Left ventricle myocardium inferior (tissue), 1 donor: ENCODE data around the gene VEZT. TPM values are rescaled to one million over a fixed set of nuclear protein-coding genes. Genes with fewer than 3 reads are reported as not detected.

Source experiments
- DNase-seq: peaks from one replicate; pipeline ENCODE4 v3.0.0-alpha.2; 2020
- H3K27ac ChIP-seq: fragments of 200-600 bp; replicated peaks from 2 replicates; pipeline ENCODE4 v1.8.0; 2021
- H3K27me3 ChIP-seq: fragments of 200-600 bp; 2 replicates; pipeline ENCODE4 v1.8.0; 2021; ENCODE audit warnings: low read depth
- H3K36me3 ChIP-seq: fragments of 200-600 bp; 2 replicates; pipeline ENCODE4 v1.8.0; 2021
- H3K4me1 ChIP-seq: fragments of 200-600 bp; 2 replicates; pipeline ENCODE4 v1.8.0; 2021
- H3K4me3 ChIP-seq: fragments of 200-600 bp; 2 replicates; pipeline ENCODE4 v1.8.0; 2021; ENCODE audit warnings: mild to moderate bottlenecking, moderate library complexity
- H3K9me3 ChIP-seq: fragments of 200-600 bp; replicated peaks from 2 replicates; pipeline ENCODE4 v1.8.0; 2021
- CTCF ChIP-seq: fragments of 200-600 bp; IDR thresholded peaks from 2 replicates; pipeline ENCODE4 v1.8.0; 2021; ENCODE audit warnings: antibody characterized with exemption, mild to moderate bottlenecking, borderline replicate concordance
- intact Hi-C: fragments of 100-400 bp; cut with micrococcal nuclease; formaldehyde crosslinking; loops from one replicate; pipeline ENCODE4 v1.11.0; 2022
- total RNA-seq: library from RNA; stranded (reverse); fragmentation: NEBNext Ultra II Directional; extraction: Animal tissue kit (Norgen Biotek cat#: 25700); gene quantifications from one replicate; pipeline ENCODE4 v1.2.1, GENCODE V29; 2021
- donor health status: DM: no; HTN: yes; CAD: no; lungs with severe emphysema.

Gene VEZT
- total RNA-seq, 1 donor from 2014 or later, result 66.1 TPM

GRCh38 chr12:95185072-95185471 is 32.5 kb upstream of the VEZT start:
- H3K36me3 ChIP-seq, result no peaks in the 10 kb centered on the region
- no peak overlapping the region for H3K27ac ChIP-seq
- H3K4me3 ChIP-seq, result no peak overlapping the region
- H3K4me1 ChIP-seq, result peaks cover 15% of the 10 kb centered on the region
- H3K27me3 ChIP-seq, result no peaks in the 10 kb centered on the region
- TF ChIP-seq CTCF, result no peak
- intact Hi-C loops, result no loop called here
- no peak for DNase-seq
- no peaks in the 10 kb centered on the region for H3K9me3 ChIP-seq

- Histone ChIP-seq H3K9me3 (no peaks in the 10 kb centered on the region), H3K27me3 (no peaks in the 10 kb centered on the region), H3K4me3 (no peak overlapping the region), H3K4me1 (peaks cover 14% of the 10 kb centered on the region), H3K27ac (no peak overlapping the region), H3K36me3 (no peaks in the 10 kb centered on the region)
- DNase-seq, result no peak
- no peak for TF ChIP-seq CTCF
- intact Hi-C loops, result no loop called here
These were observed 31.8 kb upstream of the VEZT start for GRCh38 chr12:95185854-95186253.

- intact Hi-C loops, result no loop called here
- Histone ChIP-seq H3K4me3 (no peak overlapping the region), H3K27me3 (no peaks in the 10 kb centered on the region), H3K4me1 (peaks cover 7% of the 10 kb centered on the region), H3K27ac (no peak overlapping the region), H3K36me3 (no peaks in the 10 kb centered on the region), H3K9me3 (no peaks in the 10 kb centered on the region)
- DNase-seq, result no peak
- TF ChIP-seq CTCF, result no peak
These were observed 29.7 kb upstream of the VEZT start for GRCh38 chr12:95187865-95188415.

DNA sequence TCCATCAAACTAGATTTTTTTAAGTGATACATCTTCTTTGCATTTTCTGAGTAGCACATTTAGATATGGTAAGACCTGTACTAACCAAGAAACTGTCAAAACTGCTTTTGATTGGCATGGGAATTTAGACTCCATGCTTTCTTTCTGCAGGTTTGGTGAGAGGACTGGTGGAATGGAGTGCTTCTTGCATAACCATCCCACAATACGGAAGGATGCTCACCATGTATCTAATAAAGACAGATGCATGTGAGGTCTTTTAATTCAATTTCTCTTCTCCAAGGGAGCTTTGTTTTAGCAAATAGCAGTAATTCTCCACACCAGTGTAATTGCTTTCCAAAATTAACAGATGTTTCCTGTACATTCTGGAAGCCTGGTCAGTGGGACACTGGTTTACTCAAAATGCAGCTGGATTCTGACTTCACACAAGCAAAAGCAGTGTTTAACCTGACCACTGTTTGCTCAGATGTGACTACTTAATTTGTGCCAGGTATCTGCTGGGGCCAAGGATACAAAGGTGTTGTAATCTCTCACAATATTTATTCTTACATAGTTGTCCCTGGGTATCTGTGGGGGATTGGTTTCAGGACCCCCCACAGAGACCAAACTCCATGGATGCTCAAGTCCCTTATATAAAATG is 26.4 kb upstream of the VEZT start:
- TF ChIP-seq CTCF, result no peak
- no peak for DNase-seq
- no peak overlapping the region for H3K4me3 ChIP-seq

GRCh38 chr12:95192271-95192670 is 25.3 kb upstream of the VEZT start:
- no peaks in the 10 kb centered on the region for H3K36me3 ChIP-seq
- no peaks in the 10 kb centered on the region for H3K9me3 ChIP-seq
- no peak for TF ChIP-seq CTCF
- peaks cover 7% of the 10 kb centered on the region for H3K4me1 ChIP-seq
- no peaks in the 10 kb centered on the region for H3K27me3 ChIP-seq
- H3K4me3 ChIP-seq, result no peak overlapping the region
- no peak for DNase-seq
- intact Hi-C loops, result no loop called here
- no peak overlapping the region for H3K27ac ChIP-seq

More for the DNA sequence above, 26.4 kb upstream of the VEZT start:
- Histone ChIP-seq H3K9me3 (no peaks in the 10 kb centered on the region), H3K27ac (no peak overlapping the region), H3K36me3 (no peaks in the 10 kb centered on the region), H3K4me1 (peaks cover 7% of the 10 kb centered on the region), H3K27me3 (no peaks in the 10 kb centered on the region)
- intact Hi-C loops, result no loop called here
